Astrocyte of the cerebellum (primary cell): Measurements from ENCODE around the gene KLHL6.
"Not testable (repeated sequence)": the region's sequence is repeated elsewhere in the genome, so short reads cannot be mapped to it uniquely, and the experiment has no call there.

ENCODE experiments used
- DNase-seq: peaks from one replicate; pipeline ENCODE4 v3.0.0-alpha.2; 2011; ENCODE audit warnings: low read depth
- H3K4me3 ChIP-seq: 2 replicates; pipeline ENCODE4 v1.5.1; 2011; ENCODE audit warnings: mild to moderate bottlenecking, low read depth, low read length, moderate library complexity
- in situ Hi-C: cut with HindIII; loops from 2 replicates; pipeline ENCODE4 v1.10.0; 2017; ENCODE audit warnings: low sequenced_read_pairs
- TF ChIP-seq, protein P1 (sequence below): IDR thresholded peaks from 2 replicates; pipeline ENCODE4 v1.5.1; 2012; ENCODE audit warnings: low read length, low read depth, moderate library complexity, mild to moderate bottlenecking; ENCODE audit errors: missing control alignments

The KLHL6 gene

DNA sequence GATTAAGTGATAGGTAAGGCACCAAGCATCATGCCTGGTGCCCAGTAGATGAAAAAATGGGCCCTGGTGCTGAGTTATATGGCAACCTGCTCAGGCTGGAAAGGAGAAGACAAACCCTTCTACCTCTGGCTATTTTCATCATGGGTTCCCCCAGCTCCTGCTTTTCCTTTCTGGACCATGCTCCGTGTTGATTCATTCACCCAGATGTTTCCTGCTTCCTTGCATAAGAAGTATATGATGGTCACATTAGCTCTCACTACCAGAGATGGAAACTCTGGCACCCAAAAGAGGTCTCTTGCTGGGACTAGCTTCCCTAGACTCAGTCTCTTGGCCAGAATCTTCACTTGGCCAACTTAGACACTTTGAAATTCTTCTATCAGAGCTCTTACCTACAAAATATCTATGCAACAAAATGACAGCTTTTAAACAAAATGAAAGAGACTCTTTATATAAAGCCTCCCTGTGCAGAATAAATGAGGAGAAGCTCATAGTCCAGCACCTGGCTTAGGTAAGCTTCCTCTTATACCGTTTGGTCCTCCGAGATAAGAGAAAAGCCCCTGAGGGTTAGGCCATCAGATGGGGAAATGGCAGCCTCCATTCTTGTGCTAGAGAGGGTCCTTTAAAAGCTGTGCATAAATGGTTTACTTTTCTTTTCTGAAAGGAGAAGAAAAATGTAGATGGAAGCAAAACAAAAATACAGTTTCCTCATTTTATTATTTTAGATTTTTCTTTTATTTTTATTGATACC, 80.3 kb downstream of the KLHL6 start:
- H3K4me3 ChIP-seq, result no peak overlapping the region
- TF ChIP-seq, protein P1, sequence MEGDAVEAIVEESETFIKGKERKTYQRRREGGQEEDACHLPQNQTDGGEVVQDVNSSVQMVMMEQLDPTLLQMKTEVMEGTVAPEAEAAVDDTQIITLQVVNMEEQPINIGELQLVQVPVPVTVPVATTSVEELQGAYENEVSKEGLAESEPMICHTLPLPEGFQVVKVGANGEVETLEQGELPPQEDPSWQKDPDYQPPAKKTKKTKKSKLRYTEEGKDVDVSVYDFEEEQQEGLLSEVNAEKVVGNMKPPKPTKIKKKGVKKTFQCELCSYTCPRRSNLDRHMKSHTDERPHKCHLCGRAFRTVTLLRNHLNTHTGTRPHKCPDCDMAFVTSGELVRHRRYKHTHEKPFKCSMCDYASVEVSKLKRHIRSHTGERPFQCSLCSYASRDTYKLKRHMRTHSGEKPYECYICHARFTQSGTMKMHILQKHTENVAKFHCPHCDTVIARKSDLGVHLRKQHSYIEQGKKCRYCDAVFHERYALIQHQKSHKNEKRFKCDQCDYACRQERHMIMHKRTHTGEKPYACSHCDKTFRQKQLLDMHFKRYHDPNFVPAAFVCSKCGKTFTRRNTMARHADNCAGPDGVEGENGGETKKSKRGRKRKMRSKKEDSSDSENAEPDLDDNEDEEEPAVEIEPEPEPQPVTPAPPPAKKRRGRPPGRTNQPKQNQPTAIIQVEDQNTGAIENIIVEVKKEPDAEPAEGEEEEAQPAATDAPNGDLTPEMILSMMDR, result no peak
- DNase-seq, result no peak
- in situ Hi-C loops, result loop anchor here (10.0 kb wide), 1 partner anchor 170 kb away; no protein-coding TSS in a partner anchor

DNA sequence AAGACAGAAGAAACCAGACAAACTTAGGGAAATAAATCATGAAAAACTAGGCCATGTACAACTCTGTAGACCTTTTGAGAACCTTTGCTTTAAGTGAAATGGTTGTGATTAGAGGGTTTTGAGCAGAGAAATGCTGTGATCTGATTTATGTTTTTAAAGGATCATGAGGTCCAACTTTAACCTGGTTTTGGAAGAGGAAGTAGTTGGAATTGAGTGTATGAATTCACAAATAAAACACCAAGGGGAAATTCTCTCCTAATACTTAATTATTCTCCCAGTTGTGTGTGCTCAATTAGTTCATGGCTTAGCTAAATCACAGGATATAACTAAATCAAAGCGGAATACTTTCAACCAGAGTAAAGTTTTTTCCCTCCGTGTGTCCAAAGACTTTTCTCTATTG, 81.5 kb downstream of the KLHL6 start:
- TF ChIP-seq, protein P1, result no peak
- H3K4me3 ChIP-seq, result no peak overlapping the region
- no peak for DNase-seq
- in situ Hi-C loops, result loop anchor here (10.0 kb wide), 1 partner anchor 171 kb away; no protein-coding TSS in a partner anchor

DNA sequence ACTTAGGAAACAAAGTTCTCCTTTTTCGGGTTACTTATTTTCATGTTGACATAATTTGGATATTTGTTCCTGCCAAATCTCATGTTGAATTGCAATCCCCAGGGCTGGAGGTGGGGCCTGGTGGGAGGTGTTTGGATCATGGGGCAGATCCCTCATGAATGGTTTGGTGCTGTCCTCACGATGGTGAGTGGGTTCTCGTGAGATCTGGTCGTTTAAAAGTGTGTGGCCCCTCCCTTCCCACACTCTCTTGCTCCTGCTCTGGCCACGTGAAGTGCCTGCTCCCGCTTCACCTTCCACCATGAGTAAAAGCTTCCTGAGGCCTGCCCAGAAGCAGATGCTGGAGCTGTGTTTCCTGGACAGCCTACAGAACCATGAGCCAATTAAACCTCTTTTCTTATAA, 83.4 kb downstream of the KLHL6 start:
- in situ Hi-C loops, result loop anchor here (10.0 kb wide), 1 partner anchor 173 kb away; no protein-coding TSS in a partner anchor
- no peak for DNase-seq
- TF ChIP-seq, protein P1, result no peak
- no peak overlapping the region for H3K4me3 ChIP-seq

DNA sequence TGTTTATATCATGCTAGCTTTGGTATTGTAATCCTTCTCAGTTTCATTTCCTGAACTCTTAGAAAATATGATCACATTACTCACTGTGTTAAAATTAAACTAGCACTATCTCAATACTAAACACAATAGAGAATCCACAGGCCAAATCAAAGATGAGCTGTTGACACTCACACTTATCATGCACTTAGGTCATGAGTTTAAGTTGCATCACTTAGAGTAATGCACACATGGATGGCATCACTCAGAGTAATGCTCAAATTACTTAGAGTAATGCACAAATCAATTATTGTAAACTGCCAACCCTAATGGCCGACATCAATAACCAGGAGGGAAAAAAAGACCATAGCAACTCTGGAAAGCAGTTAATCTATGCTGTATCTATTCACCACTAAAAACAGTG, 87.1 kb downstream of the KLHL6 start:
- TF ChIP-seq, protein P1, result no peak
- in situ Hi-C loops, result no loop called here
- H3K4me3 ChIP-seq, result no peak overlapping the region
- no peak for DNase-seq

DNA sequence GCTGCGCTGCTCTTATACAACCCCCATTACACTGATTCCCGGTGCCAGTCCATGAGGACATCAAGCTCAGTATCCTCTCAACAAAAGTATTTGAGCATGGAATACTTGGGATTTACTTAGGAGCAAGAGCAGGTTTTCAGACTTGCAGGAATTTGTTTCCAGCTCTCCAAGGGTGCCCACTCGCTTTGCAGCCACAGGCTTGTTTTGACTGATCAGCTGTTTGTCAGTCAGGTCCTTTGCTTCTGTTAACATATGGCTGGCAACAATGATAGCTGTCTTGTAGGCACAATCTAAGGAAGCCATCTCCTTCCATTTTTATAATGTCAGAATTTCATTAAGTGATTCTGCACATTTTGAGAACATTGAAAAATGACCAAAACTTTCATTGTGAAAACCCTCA, 88.9 kb downstream of the KLHL6 start:
- TF ChIP-seq, protein P1, result no peak
- in situ Hi-C loops, result no loop called here
- no peak overlapping the region for H3K4me3 ChIP-seq
- no peak for DNase-seq

DNA sequence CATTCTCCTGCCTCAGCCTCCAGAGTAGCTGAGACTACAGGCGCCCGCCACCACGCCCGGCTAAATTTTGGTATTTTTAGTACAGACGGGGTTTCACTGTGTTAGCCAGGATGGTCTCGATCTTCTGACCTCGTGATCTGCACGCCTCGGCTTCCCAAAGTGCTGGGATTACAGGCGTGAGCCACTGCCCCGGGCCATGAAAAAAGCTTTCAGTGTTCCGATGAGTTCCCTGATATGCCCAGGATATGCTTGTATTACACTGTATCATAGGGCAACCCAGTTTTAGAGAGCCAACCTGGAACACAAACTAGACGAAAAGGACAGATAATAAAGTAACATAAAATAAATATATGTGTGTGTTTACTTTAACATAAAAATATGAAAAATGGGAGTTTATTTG, 89.8 kb downstream of the KLHL6 start:
- in situ Hi-C loops, H3K4me3 ChIP-seq, DNase-seq: not testable (repeated sequence)

DNA sequence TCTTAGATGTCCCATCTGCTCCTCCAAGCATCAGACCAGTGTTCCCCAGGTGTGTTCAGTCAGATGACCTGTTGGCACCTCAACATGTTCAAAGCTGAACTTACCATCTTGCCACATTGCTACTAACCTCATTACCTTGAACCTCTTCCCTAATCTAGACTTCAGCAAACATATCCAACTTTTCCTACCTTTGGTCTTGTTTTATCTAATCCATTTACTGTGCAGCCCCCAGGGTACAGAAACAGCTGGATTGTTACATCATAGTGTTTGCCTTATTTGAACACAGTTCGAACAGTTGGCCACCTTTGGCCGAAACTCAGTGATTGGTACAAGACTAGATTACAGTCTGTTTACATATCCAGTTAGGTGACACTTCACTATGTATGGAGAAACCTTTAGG, 91.0 kb downstream of the KLHL6 start:
- no peak for DNase-seq
- TF ChIP-seq, protein P1, result no peak
- in situ Hi-C loops, result no loop called here
- H3K4me3 ChIP-seq, result no peak overlapping the region
